ENCODE data around the gene TNNI2.

DNA sequence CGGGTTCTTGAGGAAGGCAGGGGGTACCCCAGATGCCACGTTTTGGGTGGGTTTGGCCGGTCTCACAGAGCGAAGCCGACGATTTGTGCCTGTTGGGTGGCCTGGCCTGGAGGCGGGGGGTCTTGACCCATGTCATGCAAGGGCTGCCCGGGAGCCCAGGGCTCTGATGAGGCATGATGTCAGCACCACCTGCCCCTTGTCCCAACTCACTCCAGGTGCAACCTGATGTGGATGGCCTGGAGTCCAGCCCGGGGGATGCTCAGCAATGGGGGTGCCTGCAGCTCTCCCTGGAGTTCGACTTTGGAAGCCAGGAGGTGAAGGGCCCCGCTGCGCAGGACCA lies 3.1 kb upstream of the TNNI2 start:
- TF ChIP-seq YY1 (IDR thresholded peaks at IDR 0.05) = no peak
- TF ChIP-seq, protein P1, sequence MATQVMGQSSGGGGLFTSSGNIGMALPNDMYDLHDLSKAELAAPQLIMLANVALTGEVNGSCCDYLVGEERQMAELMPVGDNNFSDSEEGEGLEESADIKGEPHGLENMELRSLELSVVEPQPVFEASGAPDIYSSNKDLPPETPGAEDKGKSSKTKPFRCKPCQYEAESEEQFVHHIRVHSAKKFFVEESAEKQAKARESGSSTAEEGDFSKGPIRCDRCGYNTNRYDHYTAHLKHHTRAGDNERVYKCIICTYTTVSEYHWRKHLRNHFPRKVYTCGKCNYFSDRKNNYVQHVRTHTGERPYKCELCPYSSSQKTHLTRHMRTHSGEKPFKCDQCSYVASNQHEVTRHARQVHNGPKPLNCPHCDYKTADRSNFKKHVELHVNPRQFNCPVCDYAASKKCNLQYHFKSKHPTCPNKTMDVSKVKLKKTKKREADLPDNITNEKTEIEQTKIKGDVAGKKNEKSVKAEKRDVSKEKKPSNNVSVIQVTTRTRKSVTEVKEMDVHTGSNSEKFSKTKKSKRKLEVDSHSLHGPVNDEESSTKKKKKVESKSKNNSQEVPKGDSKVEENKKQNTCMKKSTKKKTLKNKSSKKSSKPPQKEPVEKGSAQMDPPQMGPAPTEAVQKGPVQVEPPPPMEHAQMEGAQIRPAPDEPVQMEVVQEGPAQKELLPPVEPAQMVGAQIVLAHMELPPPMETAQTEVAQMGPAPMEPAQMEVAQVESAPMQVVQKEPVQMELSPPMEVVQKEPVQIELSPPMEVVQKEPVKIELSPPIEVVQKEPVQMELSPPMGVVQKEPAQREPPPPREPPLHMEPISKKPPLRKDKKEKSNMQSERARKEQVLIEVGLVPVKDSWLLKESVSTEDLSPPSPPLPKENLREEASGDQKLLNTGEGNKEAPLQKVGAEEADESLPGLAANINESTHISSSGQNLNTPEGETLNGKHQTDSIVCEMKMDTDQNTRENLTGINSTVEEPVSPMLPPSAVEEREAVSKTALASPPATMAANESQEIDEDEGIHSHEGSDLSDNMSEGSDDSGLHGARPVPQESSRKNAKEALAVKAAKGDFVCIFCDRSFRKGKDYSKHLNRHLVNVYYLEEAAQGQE (IDR thresholded peaks at IDR 0.05) = no peak
